Measurements from ENCODE around the gene ERG.

Gene ERG

DNA sequence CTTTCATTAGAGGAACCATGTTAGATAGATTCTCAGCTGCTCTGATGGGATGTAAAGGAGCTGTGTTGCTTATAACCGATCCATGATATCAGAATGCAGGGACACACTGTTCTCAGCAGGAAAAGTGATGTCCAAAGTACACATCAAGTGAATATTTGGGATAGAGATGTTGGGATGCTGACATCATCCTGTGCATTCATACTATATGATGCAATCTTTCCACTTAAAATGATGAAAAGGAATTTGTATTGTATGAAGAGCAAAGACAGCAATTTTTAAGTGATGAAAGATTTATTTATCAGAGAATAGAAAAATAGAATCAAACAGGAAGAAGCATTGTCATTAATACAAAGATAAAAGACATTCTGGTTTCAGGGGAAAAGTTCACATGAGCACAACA, 110.1 kb downstream of the ERG start:
- no peak for DNase-seq

DNA sequence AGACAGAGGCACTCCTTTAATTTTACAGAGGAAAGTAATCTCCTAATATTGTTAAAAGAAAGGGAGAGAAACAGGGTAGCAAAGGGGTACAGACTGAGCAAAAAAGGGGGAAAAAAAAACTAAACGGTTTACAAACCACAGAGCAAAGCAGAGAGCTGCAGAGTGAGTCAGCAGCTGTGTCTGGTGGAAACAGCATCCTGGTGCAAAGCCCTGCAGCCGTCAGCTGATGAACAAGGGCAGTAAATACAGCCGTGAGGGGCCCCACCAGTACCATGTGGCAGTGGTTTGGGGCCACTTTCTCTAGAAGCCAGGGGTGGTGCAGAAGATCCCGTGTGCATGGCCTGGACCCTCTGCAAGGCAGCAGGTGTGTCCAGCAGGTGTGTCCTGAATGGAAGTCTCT, 111.3 kb downstream of the ERG start:
- no peak for DNase-seq

- no peak for DNase-seq
Measured at GRCh38 chr21:38385427-38386175, 112.7 kb downstream of the ERG start.

DNA sequence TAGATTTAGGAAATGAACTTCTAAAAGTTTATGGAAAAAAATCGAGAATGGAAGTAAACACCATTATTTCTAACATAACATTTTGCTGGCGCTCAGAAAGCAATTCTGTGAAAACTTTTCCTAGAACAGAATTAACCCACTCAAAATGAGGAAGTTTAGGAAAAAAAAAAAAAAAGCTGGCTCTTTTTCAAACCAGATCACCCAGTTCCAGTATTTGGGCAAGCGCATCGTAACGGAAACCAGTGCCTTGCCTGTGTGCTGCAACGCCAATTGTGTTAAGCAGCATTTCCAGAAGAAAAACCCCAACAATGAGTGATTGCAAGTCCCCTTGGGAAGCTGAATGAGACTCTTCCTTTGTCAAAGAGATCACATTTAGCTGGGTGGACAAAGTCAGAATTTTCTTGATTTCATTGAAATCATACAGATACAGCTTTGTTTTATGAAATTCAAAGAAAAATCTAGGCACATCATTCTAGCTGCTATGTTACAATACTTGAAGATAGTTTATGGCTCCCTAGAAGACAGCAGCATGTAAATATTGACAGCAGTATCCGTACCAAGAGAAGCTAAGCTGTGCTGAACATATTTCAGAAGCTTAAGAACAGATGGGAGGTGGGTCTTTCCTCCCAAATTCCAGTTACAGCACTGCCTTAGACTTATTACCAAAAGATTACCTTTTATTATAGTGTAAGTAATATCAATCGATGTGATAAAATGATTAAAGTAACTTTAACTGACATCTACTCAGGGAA, 113.4 kb downstream of the ERG start:
- no peak for DNase-seq

DNA sequence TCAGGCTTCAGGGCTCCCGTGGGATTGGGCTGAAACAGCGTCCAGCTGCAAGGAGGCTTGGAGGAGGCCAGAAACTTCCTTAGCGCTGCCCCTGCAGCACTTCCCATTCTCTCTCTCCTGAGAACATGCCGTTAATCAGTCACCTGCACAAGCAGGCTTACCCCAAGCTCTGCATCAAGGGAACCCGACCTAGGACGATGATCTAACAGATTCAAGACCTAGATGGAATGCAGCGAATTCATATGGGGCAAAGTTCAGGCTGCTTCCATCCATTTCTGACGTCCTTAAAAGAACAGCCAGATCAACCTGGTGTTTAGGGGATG, 114.1 kb downstream of the ERG start:
- DNase-seq: no peak

- no peak for DNase-seq
Measured at GRCh38 chr21:38383411-38384237, 114.7 kb downstream of the ERG start.

- no peak for DNase-seq
Measured at GRCh38 chr21:38380481-38381137, 117.7 kb downstream of the ERG start.

DNA sequence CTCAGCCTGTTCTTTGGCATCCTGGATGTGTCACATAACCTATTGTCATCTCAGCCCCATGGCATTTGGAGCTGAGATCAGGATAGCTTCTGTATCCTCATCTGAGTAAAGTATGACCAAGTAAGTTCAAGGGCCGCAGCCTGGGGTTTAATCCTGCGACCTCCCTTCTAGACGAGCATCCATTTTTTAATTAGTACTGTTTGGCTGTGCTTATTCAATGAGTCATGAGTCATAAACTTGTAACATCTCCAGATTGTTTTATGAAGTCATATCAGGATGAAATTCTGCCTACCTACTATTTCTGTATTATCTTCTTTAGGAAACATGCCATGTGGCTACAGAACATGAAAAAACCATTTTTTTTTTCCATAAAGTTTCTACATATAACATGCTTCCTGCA, 119.1 kb downstream of the ERG start:
- no peak for DNase-seq

DNA sequence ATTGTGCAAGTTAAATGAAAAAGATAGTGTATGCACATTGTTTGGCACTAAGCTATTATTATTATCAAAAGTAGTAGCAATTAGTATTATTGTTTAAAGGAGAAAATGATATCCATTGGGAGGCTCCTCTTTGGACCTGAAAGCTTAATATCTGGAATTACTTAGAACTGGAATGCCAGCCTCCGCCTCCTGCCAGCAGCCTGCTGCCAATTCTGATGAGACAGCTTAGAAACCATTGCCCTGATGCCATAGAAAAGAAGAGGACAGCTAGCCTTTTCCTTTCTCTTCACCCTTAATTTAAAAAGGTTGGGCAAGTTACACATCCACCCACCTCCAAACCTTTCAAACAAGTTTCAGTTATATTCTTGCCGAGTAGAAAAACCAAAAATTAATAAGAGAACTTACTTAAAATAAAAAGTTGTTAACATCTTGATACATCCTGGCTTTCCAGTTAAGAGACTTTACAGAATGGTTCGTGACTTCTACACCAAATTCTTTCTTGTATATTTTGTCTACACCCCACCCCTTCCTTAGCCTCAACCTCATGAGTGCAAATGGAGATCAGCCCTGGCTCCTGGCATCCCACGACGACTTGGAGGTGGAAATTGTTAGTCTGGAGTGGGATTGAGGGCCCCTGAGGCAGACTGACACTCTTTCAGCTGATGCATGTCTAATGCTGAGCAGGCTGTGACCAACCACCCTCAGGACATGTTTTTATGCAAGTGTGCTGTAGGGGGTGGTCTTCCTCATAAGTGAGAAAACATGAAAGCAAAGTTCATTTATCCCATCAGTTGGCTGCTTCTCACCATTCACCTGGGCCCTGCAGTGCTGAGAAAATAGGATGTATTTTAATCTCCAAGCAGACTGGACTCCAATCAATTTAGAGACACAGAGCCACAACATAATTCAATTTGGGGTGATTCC, 120.8 kb downstream of the ERG start:
- DNase-seq: no peak

- DNase-seq: no peak
Measured at GRCh38 chr21:38376693-38377092, 121.6 kb downstream of the ERG start.

DNA sequence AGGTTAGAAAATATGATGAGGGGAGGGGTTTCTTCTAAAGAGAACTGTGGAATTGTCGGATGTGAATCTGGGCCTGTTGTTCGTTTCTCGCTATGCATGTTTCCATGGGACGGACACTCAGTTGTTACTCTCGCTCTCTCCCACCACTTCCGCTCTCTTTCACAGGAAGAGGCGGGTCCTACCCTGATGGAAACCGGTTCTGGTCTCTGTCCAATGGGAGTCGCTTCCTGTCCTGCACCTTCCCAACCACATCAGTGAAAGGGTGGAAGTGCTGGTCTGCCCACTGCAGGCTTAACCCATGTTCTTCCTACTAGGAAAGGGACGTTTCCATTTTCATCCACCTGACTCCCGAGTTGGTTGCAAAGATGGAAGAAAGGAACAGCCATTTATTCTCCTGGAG, 122.0 kb downstream of the ERG start:
- no peak for DNase-seq

DNA sequence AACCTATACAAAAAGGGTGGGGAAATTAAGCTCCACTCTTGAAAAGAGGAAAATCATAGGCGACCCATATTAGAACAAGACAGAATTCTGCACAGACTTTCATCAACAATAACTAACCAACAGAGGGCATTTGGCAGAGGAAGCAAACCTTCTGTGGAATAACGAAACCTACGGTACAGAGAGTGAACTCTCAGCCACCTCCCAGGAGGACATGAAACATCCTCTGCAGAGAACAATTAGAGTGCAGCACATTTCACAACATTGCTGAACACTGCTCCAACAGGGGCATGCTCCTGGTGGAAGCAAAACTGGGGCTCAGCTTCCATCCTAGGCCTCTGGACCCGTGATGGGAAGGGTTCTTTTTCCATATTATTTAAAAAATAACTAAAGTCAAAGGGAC, 130.6 kb downstream of the ERG start:
- no peak for DNase-seq

DNA sequence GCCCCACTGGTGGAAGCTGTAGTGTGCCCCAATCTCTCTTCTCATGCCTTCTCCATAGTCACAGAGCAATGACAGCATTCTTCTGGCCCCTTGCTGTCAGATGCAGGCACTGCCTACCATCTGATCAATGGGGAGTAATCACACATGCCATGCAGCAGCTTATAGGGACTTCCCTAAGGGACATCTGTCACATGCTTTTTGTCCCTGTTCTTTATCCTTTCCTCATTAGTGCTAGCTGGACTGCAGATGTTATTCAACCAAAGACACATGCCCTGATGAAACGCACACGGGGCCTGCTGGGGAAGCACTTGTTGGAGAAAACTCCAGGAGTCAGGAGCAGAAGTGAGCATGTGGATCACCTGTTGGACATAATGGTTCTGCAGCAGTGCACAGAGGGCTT, 132.8 kb downstream of the ERG start:
- no peak for DNase-seq

GRCh38 chr21:38363693-38364092, 134.6 kb downstream of the ERG start:
- DNase-seq: no peak

- DNase-seq: no peak
Measured at GRCh38 chr21:38361324-38361723, 137.0 kb downstream of the ERG start.

DNA sequence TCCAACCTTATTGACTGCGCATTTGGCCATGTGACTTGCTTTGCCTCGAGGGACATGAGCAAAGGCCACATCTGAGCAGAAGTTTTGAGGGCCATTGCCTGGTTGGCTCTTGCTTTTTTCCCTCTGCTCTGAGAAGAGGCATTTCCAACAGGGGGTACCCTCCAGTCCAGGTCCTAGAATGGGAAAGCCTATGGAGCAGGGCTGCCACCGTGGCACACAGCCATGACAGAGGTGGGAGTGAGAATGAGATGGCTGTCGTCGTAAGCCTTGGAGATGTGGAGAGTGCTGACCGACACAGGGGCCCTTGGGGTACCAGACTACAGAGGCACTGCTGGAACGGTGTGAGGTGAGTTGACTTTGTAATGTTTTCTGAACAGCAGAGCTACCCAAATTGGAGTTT, 138.4 kb downstream of the ERG start:
- DNase-seq: no peak

DNA sequence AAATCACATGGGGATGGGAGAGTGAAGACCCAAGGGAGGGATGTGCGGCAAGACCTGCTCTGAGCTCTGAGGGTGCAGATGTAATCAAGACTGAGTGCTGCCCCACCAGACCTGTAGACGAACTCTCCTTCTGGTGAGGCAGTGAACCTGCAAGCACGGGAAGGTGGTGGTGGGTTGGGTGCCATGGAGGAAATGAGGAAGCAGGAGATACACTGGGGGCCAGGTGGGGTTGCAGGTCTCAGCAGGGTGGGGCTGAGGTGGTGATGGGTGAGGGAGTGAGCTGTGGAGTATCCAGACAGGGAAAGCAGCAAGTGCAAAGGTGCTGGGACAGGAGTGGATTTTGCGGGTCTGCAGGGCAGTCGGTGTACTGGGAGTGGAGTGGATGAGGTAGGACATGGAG, 139.2 kb downstream of the ERG start:
- DNase-seq: no peak

- DNase-seq: no peak
Measured at GRCh38 chr21:38358666-38359065, 139.6 kb downstream of the ERG start.

DNA sequence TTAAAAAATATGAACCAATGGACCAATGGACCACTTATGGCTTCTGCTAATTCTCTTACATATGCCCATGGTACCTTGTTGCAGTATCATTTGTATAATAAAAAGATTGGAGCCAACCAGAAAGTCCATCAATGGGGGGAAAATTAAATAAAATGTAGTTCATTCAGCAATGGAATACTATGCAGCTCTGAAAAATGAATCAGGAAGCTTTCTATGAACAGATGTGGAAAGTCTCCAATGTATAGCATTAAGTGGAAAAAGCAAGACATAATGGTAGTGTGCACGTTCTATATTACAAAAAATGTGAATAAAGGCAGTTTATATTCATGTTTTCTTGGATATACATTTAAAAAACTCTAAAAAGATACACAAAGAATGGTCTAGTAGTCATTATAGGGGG, 140.2 kb downstream of the ERG start:
- DNase-seq: no peak

- no peak for DNase-seq
Measured at GRCh38 chr21:38356883-38357625, 141.2 kb downstream of the ERG start.

GRCh38 chr21:38355992-38356781, 142.1 kb downstream of the ERG start:
- peak; percentile 56 for DNase-seq
